ENCODE measurements around the gene CCDC144A. TPM values are rescaled to one million over a fixed set of nuclear protein-coding genes. Genes with fewer than 3 reads are reported as not detected.
"Not testable (repeated sequence)": the region's sequence is repeated elsewhere in the genome, so short reads cannot be mapped to it uniquely, and the experiment has no call there.

CCDC144A gene
- total RNA-seq, 1 experiment from 2014 or later, result 0.20 TPM

DNA sequence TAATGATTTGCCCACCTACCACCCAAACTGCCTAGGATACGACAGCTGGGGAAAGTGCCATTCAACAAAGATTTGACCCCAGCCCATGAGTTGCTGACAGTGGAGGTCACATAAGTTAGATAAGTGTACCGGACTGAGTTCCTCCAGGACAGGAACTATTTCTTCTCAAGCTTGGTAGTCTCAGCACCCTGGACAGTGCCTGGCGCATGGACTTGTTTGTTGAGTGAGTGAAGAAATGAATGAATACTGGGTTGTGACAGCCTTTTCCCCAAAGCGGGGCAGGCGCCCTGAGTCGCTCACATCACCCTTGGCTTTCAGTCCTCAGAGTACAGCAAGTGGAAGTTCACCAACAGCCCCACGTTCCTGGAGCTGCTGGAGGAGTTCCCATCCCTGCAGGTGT is 122.1 kb downstream of the CCDC144A start:
- H3K4me3 ChIP-seq (replicated peaks in 1 of 2; ENCODE audit: low read depth in 1 of 2, low read length in 2 of 2); H3K9me3 ChIP-seq (ENCODE audit: control insufficient read depth in 1 of 2, insufficient read depth in 1 of 2, low read depth in 1 of 2, low read length in 2 of 2); BruUV-seq (replicated peaks); H3K4me2 ChIP-seq (ENCODE audit: low read length); intact Hi-C loops (cut with micrococcal nuclease); DNase-seq (ENCODE audit: low read depth, low spot score); H3K27ac ChIP-seq (ENCODE audit: low read depth, low read length); H4K20me1 ChIP-seq (ENCODE audit: insufficient read depth); POLR2A ChIA-PET; H3K27me3 ChIP-seq (ENCODE audit: insufficient read depth, low read length); RAD21 ChIA-PET (ENCODE audit: low non-redundant PET in 1 of 2, low total read pairs in 2 of 2, uncharacterized antibody in 2 of 2, unreplicated experiment in 2 of 2); CTCF ChIA-PET; ATAC-seq; H3K9me2 ChIP-seq (ENCODE audit: insufficient read depth); H3K9ac ChIP-seq (ENCODE audit: low read length); H3K79me2 ChIP-seq (ENCODE audit: insufficient read depth, low read length); H2AFZ ChIP-seq (ENCODE audit: low read depth, low read length, poor library complexity, severe bottlenecking); H3K36me3 ChIP-seq (ENCODE audit: control insufficient read depth in 1 of 2, insufficient read depth in 2 of 2, low read length in 2 of 2): not testable (repeated sequence)
- TF ChIP-seq, protein P1, sequence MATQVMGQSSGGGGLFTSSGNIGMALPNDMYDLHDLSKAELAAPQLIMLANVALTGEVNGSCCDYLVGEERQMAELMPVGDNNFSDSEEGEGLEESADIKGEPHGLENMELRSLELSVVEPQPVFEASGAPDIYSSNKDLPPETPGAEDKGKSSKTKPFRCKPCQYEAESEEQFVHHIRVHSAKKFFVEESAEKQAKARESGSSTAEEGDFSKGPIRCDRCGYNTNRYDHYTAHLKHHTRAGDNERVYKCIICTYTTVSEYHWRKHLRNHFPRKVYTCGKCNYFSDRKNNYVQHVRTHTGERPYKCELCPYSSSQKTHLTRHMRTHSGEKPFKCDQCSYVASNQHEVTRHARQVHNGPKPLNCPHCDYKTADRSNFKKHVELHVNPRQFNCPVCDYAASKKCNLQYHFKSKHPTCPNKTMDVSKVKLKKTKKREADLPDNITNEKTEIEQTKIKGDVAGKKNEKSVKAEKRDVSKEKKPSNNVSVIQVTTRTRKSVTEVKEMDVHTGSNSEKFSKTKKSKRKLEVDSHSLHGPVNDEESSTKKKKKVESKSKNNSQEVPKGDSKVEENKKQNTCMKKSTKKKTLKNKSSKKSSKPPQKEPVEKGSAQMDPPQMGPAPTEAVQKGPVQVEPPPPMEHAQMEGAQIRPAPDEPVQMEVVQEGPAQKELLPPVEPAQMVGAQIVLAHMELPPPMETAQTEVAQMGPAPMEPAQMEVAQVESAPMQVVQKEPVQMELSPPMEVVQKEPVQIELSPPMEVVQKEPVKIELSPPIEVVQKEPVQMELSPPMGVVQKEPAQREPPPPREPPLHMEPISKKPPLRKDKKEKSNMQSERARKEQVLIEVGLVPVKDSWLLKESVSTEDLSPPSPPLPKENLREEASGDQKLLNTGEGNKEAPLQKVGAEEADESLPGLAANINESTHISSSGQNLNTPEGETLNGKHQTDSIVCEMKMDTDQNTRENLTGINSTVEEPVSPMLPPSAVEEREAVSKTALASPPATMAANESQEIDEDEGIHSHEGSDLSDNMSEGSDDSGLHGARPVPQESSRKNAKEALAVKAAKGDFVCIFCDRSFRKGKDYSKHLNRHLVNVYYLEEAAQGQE (IDR thresholded peaks at IDR 0.05; ENCODE audit: low read depth), result peak; percentile 77
- H3K4me1 ChIP-seq (ENCODE audit: control insufficient read depth in 1 of 2, insufficient read depth in 2 of 2, low read length in 2 of 2), result peaks cover 0 to 10% of the 10 kb centered on the region in 2 experiments; a peak in 2 of 4 replicates

DNA sequence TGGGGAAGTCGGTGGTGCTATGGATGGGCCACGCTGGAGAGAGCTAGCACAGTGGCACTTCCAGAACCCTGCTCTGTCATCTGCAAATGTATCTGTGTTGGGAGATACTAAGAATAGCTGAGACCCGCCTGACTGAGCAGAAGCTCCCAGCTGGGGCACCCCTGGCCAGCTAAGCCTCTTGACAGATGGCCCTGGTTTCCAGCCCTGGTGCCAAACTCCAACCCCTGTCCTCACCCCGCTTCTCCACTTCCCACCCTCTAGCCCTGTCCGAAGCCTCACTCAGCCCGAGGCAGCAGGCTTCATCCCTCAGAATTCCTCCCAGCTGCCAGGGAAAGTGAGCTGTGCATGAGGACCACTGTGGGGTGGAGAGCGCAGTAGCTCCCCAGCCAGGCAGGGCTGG is 124.4 kb downstream of the CCDC144A start:
- intact Hi-C loops (cut with micrococcal nuclease), result no loop called here
- no peaks in the 10 kb centered on the region for H4K20me1 ChIP-seq (ENCODE audit: insufficient read depth)
- no peak for DNase-seq (ENCODE audit: low read depth, low spot score)
- no peaks in the 10 kb centered on the region for H3K79me2 ChIP-seq (ENCODE audit: insufficient read depth, low read length)
- H3K4me2 ChIP-seq (ENCODE audit: low read length), result no peak overlapping the region
- H3K4me1 ChIP-seq (ENCODE audit: control insufficient read depth in 1 of 2, insufficient read depth in 2 of 2, low read length in 2 of 2), result peaks cover 0 to 10% of the 10 kb centered on the region in 2 experiments; a peak in 2 of 4 replicates
- H3K36me3 ChIP-seq (ENCODE audit: control insufficient read depth in 1 of 2, insufficient read depth in 2 of 2, low read length in 2 of 2), result no peaks in the 10 kb centered on the region
- H3K27ac ChIP-seq (ENCODE audit: low read depth, low read length), result no peak overlapping the region
- H3K27me3 ChIP-seq (ENCODE audit: insufficient read depth, low read length), result peaks cover 4% of the 10 kb centered on the region; the same call in 1 of the 2 replicates
- ChIA-PET CTCF (no interaction called here), RAD21 (ENCODE audit: low non-redundant PET in 1 of 2, low total read pairs in 2 of 2, uncharacterized antibody in 2 of 2, unreplicated experiment in 2 of 2) (no interaction called here), POLR2A (no interaction called here)
- no peaks in the 10 kb centered on the region for H3K9me2 ChIP-seq (ENCODE audit: insufficient read depth)
- H3K9me3 ChIP-seq (ENCODE audit: control insufficient read depth in 1 of 2, insufficient read depth in 1 of 2, low read depth in 1 of 2, low read length in 2 of 2), result no peaks in the 10 kb centered on the region
- no peak overlapping the region for H2AFZ ChIP-seq (ENCODE audit: low read depth, low read length, poor library complexity, severe bottlenecking)
- H3K4me3 ChIP-seq (replicated peaks in 1 of 2; ENCODE audit: low read depth in 1 of 2, low read length in 2 of 2), result no peak overlapping the region
- no peak for ATAC-seq
- H3K9ac ChIP-seq (ENCODE audit: low read length), result no peak overlapping the region
- BruUV-seq (replicated peaks), result no TSS peak
- no peak for TF ChIP-seq ZFX (IDR thresholded peaks at IDR 0.05)
- no peak for TF ChIP-seq SIN3A (IDR thresholded peaks at IDR 0.05; ENCODE audit: low read depth)
- no peak for TF ChIP-seq ZNF274 (IDR thresholded peaks at IDR 0.05; ENCODE audit: low read depth, low read length)
- no peak for TF ChIP-seq JUND (IDR thresholded peaks at IDR 0.05)
- TF ChIP-seq FOSL1 (IDR thresholded peaks at IDR 0.05; ENCODE audit: low read depth), result no peak
- no peak for TF ChIP-seq POLR2A (IDR thresholded peaks at IDR 0.05; ENCODE audit: borderline replicate concordance, extremely low read depth, insufficient read depth, insufficient read length)
- no peak for TF ChIP-seq ELF1 (IDR thresholded peaks at IDR 0.05; ENCODE audit: borderline replicate concordance, low read depth)
- TF ChIP-seq YY1 (IDR thresholded peaks at IDR 0.05; ENCODE audit: extremely low read depth, insufficient replicate concordance, low read depth, low read length), result no peak
- no peak for TF ChIP-seq EGR1 (IDR thresholded peaks at IDR 0.05; ENCODE audit: low read depth)
- no peak for TF ChIP-seq SP1 (IDR thresholded peaks at IDR 0.05; ENCODE audit: low read depth)
- TF ChIP-seq, protein P2, sequence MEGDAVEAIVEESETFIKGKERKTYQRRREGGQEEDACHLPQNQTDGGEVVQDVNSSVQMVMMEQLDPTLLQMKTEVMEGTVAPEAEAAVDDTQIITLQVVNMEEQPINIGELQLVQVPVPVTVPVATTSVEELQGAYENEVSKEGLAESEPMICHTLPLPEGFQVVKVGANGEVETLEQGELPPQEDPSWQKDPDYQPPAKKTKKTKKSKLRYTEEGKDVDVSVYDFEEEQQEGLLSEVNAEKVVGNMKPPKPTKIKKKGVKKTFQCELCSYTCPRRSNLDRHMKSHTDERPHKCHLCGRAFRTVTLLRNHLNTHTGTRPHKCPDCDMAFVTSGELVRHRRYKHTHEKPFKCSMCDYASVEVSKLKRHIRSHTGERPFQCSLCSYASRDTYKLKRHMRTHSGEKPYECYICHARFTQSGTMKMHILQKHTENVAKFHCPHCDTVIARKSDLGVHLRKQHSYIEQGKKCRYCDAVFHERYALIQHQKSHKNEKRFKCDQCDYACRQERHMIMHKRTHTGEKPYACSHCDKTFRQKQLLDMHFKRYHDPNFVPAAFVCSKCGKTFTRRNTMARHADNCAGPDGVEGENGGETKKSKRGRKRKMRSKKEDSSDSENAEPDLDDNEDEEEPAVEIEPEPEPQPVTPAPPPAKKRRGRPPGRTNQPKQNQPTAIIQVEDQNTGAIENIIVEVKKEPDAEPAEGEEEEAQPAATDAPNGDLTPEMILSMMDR (IDR thresholded peaks at IDR 0.05 in 2 of 3, conservative IDR thresholded peaks at IDR 0.05 in 1 of 3; ENCODE audit: borderline replicate concordance in 1 of 3, insufficient read depth in 1 of 3, low read depth in 2 of 3, low read length in 2 of 3), result no peak
- no peak for TF ChIP-seq CEBPB (IDR thresholded peaks at IDR 0.05; ENCODE audit: low read depth)
- no peak for TF ChIP-seq MAX (IDR thresholded peaks at IDR 0.05)
- TF ChIP-seq EZH2phosphoT487 (IDR thresholded peaks at IDR 0.05; ENCODE audit: borderline replicate concordance), result no peak
- no peak for TF ChIP-seq TCF7L2 (IDR thresholded peaks at IDR 0.05; ENCODE audit: borderline replicate concordance, extremely low read depth, insufficient read depth, insufficient read length)
- no peak for TF ChIP-seq CBX3 (IDR thresholded peaks at IDR 0.05; ENCODE audit: low read depth)
- no peak for TF ChIP-seq SRF (IDR thresholded peaks at IDR 0.05; ENCODE audit: low read depth)

Data from HCT116 (cell line).